A204.1 (cell line): ENCODE data around the gene HLF.

ENCODE experiments used
- FAIRE-seq: peaks from 2 replicates; lab custom pipeline; 2012; peaks lifted over from hg19 to GRCh38; lab: Jason Lieb, UNC

HLF gene

DNA sequence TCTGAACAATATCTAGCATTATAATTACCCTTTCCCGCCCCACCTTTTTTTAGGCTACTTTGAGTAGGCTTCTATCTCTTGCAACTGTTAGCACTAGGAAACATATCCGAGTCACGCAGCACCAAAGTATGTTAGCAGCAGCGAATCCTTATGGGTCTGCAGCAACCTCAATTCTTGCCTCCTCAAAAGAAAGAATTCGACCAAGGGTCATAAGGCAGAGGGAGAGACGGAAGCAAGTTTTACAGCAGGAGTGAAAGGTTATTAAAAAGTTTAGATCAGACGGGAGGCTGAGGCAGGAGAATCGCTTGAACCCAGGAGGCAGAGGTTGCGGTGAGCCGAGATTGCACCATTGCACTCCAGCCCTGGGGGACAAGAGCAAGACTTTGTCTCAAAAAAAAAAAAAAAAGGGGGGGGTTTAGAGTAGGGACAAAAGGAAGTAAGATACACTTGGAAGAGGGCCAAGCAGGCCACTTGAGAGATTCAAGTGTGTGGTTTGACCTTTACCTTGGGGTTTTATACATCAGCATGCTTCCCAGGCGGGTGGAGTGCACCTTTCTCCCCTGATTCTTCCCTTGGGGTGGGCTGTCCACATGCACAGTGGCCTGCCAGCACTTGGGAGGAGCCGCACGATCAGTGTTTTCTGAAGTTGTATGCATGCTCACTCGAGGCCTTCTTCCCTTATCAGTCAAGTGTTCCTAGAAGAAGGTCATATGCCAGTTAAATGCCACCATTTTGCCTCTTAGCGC is 67.7 kb downstream of the HLF start:
- no peak for FAIRE-seq

DNA sequence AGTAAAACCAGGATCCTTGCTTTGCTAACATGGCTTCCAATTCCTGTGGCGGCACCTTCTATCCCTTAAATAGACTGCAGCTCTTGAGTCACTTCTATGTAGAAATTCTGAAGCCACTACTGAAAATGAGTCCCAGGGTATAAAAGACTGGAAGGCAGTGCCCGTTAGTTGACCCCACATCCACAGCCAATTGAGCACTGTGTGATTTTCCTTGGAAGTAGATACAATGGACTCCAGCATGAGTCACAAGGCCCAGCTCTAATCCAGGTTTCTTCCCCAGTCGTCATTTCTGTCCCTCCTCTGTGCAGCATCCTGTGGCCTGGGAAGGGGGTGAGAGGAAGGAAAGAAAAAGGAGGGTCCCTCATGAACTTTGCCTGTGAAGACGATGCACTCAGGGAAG is 69.5 kb downstream of the HLF start:
- no peak for FAIRE-seq

- no peak for FAIRE-seq
These were observed 70.3 kb downstream of the HLF start for GRCh38 chr17:55334881-55335540.

DNA sequence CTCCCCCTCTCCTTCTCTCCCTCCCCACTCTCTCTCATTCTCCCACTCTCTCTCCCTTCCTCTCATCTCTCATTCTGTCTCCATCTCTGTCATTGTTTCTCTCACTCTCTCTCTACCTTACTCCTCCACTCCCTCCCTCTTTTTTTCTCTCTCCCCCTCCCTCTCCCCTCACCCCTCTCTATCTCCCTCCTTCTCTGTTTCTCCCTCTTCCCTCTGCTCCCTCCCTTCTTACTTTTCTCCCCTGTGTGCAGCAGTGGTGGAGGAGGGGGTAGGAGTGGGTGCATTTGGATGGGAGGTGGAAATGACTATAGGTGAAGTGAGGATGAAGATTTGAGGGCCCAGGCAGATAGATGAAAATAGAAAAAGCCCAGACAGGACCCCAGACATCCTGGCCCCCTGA is 70.9 kb downstream of the HLF start:
- FAIRE-seq, result no peak

DNA sequence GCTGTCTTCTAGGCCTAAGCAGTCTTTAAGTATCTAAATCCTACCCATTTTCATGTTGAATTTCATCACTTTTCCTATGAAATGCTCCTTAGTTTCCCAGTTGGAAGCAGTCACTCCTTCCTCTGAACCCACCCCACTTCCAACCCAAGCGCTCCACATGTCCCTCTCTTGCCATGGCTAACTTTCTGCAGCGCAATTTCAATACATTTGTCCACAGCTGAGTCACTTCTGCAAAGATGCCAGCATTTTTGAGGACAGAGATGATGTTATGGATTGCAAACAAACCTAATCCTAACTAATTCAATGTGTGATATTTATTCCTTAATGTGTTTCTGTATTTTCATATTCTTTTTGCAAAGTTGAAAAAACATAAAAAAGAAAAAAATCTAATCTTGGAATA is 71.7 kb downstream of the HLF start:
- no peak for FAIRE-seq

DNA sequence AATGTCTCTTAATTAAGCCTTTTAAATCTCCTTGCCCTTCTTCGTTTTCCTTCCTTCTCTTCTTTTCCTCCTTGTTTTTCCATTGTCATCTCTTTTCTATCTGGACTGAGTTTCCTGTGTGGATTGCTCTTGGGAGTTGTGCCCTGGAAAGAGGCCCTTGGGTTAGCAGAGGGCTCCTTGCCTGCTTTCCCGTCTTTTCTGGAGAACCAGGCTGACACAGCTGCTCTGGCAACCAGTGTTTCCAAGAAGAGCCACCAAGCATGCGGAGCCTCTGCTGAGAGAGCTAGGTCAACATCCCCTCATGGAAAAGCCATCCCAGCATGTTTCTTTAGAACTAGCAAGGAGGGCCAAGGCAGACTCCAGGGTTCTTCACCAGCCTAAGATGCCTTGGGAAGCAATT is 75.4 kb downstream of the HLF start:
- no peak for FAIRE-seq

- no peak for FAIRE-seq
These were observed 75.9 kb downstream of the HLF start for GRCh38 chr17:55340686-55341085.

GRCh38 chr17:55341432-55341831 is 76.7 kb downstream of the HLF start:
- no peak for FAIRE-seq

- no peak for FAIRE-seq
These were observed 78.2 kb downstream of the HLF start for GRCh38 chr17:55342800-55343585.

DNA sequence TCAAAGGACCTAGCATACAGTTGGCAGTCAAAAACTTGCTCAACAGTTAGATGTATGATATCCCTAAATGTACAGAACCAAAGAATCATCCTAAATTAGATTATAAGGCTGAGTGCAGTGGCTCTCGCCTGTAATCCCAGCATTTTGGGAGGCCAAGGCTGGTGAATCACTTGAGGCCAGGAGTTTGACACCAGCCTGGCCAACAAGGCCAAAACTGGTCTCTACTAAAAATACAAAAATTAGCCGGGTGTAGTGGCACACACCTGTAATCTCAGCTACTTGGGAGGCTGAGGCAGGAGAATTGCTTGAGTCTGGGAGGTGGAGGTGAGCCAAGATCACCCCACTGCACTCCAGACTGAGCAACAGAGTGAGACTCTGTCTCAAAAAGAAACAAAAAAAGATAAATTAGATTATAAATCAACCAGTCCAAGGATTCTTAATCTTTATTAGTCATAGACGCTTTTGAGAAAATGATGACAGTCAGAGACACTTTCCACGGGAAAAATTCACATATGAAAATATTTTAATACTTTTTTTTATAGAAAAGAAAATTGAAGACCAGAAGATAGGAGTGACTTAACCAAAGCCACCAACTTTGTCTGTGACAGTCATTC is 79.2 kb downstream of the HLF start:
- no peak for FAIRE-seq

GRCh38 chr17:55344514-55344997 is 79.8 kb downstream of the HLF start:
- FAIRE-seq, result no peak

DNA sequence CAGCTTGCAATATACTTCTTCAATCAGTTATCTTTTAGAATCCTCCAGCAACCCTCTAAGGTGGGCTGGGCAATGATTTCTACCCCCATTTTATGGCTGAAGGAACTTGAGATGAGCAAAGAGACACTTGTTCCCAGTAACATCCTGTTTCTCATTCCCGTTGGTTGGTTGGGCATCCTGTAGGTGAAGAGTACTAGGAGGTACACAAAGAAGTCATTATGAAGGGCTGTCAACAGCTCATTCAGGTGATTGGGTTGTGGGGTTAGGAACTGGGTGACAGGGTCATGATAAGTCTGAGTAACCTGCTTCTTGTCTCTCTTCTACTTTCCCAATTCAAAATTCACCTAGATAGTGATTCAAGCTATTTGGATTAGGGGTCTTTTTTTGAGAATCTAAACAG is 80.4 kb downstream of the HLF start:
- no peak for FAIRE-seq

GRCh38 chr17:55346658-55347057 is 81.9 kb downstream of the HLF start:
- no peak for FAIRE-seq

GRCh38 chr17:55347341-55347740 is 82.6 kb downstream of the HLF start:
- no peak for FAIRE-seq

GRCh38 chr17:55348749-55349354 is 84.1 kb downstream of the HLF start:
- FAIRE-seq, result peak; percentile 78

GRCh38 chr17:55350825-55351205 is 86.1 kb downstream of the HLF start:
- FAIRE-seq, result no peak

DNA sequence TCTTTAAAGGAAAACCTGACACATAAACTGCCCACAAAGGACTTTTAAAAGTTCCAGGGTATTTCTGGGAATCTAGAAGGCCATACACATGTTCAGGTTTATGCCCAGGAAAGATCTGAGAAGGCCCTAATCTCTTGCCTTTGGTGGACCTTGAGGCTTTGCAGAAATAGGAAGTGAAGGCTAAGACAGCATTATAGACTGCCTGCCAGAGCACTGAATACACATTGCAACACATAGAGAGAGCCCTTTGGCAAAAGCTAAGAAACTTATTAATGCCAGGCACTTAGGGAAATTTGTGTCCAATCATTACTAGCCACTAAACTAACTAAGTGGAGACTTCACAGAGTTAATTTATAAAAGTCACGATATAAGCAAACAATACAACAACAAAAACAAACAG is 86.5 kb downstream of the HLF start:
- no peak for FAIRE-seq

DNA sequence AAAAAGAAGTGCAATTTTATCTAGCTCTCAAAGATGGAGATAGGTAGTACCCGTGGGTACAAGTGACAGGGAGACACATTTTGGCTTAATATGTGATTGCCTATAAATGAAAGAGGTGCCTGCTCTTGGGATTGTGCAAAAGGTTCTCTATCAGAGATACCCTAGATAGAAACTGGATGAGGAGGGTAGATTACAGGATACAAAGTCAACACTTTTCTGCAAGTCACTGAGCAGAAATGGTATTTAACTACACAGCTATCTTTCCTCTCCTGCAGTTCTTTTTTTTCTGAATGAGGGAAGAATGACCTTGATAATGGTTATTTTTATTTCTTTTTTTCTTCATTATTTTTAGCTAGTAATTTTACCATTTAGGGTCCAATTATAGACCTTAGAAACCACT is 89.2 kb downstream of the HLF start:
- FAIRE-seq, result no peak

DNA sequence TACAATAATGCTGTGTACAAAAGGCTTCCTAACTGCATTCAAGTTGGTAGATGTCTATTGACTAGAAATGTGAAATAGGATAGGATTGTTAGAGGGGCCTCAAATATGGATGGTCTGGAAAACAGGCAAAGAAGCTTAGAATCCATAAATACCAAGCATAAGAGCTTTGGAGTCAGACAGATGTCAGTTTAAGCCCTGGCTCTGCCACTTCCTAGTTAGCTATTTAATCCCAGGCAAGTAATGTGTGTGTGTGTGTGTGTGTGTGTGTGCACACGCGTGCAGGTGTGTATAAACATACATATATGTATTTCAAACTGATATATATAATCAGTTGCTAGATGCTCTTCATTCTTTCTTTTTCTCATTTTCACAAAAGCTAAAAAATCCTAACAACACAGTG is 90.2 kb downstream of the HLF start:
- FAIRE-seq, result no peak

- FAIRE-seq, result peak; percentile 82
These were observed 91.9 kb downstream of the HLF start for GRCh38 chr17:55356434-55357328.

DNA sequence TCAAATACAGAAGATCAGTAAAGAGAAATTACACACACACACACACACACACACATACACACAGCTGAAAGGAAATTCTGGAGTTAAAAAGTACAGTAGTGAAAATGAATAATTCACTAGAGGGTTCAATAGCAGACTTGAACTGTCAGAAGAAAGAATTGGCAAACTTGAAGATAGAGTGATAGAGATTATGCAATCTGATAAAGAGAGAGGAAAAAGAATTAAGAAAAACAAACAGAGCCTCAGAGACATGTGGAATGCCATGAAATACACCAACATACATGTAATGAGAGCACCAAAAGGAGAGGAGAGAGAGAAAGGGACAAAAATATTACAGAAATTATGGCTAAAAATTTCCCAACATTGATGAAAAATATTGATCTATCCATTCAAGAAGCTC is 96.2 kb downstream of the HLF start:
- no peak for FAIRE-seq
